Jurkat, Clone E6-1 (cell line): ENCODE measurements around the gene NDUFB7. TPM values are rescaled to one million over a fixed set of nuclear protein-coding genes. Genes with fewer than 3 reads are reported as not detected.
"Not testable (repeated sequence)": the region's sequence is repeated elsewhere in the genome, so short reads cannot be mapped to it uniquely, and the experiment has no call there.

Experiments
- DNase-seq: peaks from one replicate; pipeline ENCODE4 v3.0.0-alpha.2; 2011; ENCODE audit warnings: low read depth, low spot score
- H3K4me3 ChIP-seq: 2 replicates; pipeline ENCODE4 v1.5.1; 2011; ENCODE audit warnings: mild to moderate bottlenecking, low read length, control low read depth, moderate library complexity
- polyA plus RNA-seq: library from polyadenylated mRNA; unstranded; fragments of >200 nt; gene quantifications from one replicate; pipeline ENCODE4 v1.2.1, GENCODE V29; 2012; ENCODE audit warnings: missing spikeins; ENCODE audit not compliant: insufficient read length, insufficient read depth

The NDUFB7 gene
- polyA plus RNA-seq, result 215 TPM

DNA sequence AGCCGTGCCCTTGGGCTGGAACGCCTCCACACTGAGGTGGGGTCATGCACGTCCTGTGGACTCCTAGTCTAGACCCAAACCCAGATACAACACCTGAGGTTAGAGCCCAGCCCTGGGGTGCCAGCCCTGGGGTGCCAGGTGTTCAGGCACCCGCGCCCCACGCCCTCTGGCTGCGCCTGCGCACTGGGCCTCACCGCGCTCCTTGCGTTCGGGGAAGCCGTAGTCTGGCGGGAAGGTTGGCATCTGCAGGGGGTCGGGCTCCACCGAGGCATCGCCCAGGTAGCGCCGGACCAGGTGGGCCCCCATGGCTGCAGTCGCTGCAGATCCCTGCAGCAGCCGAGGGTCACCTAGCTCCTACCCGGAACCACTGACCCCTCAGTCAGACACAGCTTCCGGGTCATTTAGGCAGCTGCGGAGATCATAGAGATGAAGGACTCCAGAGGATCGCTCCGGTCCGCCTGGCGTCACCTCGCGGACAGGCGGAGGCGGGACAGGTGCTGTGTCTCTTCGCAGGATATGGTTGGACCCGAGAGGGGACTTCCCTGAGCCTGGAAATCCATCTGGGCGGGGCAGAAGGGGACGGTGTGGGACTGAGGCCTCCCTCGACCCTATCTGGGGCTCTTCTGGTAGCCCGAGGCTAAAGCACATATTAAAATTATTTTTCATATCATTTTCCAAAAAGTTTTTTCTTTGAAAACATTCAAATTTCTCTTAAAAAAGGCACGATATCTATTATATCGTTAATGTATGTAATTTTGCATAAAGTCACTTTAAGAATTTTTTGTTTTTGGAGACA is at the start of gene NDUFB7:
NDUFB7 (minus strand) TSS at position 372 of the 796 bp plus-strand sequence; CDS start at position 306, 66 bp downstream.
- peak; percentile 92 for DNase-seq
- peak within 1 kb of the TSS; percentile 96 for H3K4me3 ChIP-seq

DNA sequence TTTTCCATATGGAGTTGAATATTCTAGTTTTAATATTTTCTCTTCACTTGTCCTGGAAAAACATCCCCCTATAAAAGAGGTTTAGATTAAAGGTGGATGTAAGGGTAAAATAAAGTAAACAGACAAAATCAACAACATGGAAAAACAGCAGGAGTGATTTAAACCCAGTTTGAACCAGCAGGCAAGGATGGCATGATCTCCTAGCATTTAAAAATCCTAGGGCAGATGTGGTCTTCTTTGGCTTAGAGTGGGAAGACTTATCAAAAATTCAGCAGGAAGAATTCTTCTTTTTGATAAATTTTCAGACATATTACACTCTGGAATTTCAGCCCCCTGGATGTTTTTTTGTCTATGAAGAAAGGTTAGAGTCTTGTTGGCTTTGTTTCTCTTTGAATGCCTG is 47.5 kb upstream of the NDUFB7 start:
- no peak for DNase-seq
- H3K4me3 ChIP-seq, result no peak overlapping the region

DNA sequence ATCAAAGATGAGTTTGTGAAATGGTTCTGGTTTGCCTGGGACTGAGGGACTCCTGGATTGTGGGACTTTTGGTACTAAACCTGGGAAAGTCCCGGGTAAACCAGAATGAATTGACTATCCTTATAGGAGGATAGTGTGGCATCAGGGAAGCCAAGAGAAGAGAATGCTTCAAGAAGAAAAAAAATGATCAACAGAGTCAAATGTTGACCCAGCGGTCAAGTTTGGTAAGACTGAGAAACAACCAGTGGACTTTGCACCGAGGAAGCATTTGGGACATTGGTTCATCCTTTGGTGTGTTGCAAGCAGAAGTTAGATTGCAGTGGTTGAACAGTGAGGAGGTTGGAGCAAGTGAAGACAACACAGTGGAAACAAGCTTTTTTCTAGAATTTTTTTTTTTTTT is 44.5 kb upstream of the NDUFB7 start:
- DNase-seq, result no peak

DNA sequence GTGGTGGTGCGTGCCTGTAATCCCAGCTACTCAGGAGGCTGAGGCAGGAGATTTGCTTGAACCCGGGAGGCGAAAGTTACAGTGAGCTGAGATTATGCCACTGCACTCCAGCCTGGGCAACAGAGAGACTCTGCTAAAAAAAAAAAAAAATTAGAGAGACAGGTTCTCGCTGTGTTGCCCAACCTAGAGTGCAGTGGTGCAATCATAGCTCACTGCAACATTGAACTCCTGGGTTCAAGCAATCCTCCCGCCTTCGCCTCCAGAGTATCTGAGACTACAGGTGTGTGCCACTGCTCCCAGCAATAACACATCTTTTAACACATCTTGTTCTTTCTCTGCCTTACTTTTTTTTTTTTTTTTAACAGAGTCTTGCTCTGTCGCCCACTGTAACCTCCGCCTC is 43.8 kb upstream of the NDUFB7 start:
- H3K4me3 ChIP-seq, result no peak overlapping the region
- DNase-seq, result no peak

More for the DNA sequence above, 44.5 kb upstream of the NDUFB7 start:
- no peak overlapping the region for H3K4me3 ChIP-seq

DNA sequence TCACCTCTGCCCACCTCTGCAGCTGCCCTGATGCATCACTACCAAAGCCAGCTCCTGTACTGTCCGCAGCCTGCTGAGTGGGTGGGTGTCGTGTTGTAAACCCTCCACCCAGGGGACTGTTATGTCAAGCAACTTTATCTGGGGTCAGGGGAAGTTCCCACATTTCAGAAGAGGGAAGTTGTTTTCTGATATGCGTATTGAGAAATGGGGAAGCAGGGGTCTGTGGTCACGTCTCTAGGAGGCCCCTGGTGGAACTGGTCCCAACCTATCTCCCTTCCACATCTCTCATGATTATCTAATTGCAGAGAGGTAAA is 42.2 kb upstream of the NDUFB7 start:
- no peak overlapping the region for H3K4me3 ChIP-seq
- DNase-seq, result no peak

DNA sequence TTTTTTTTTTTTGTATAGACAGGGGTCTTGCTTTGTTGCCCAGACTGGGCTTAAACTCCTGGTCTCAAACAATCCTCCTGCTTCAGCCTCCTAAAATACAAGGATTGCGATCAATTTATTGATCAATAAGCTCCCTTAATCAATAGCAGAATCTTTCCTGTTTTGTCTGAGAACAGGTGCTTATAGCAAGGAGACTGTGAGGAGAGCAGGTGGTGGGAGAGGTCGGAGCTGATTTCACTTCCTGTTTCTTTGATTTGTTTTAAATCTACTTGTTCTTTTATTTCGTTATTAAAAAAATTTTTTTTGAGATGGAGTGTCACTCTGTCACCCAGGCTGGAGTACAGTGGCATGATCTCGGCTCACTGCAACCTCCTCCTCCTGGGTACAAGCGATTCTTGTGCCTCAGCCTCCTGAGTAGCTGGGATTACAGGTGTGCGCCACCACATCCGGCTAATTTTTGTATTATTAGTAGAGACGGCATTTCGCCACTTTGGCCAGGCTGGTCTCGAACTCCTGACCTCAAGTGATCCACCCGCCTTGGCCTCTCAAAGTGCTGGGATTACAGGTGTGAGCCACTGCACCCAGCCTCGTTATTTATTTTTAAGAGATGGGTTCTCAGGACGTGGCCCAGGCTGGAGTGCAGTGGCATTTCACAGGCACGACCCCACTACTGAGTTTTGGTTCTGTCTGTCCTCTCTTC is 41.7 kb upstream of the NDUFB7 start:
- not testable (repeated sequence) for H3K4me3 ChIP-seq

DNA sequence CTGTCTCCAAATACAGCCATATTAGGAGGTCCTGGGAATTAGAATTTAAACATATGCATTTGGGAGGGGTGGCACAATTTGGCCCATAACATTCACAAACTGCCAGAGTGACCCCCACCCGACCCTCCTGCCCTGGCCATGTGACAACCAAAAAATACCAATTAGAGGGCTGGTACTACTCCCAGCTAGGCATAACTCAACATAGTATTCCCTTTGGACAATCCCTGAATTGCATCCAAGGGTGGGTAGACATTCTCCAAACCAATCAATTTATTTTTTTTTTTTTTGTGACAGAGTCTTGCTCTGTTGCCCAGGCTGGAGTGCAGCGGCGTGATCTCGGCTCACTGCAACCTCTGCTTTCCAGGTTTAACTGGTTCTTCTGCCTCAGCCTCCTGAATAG is 40.8 kb upstream of the NDUFB7 start:
- H3K4me3 ChIP-seq, result no peak overlapping the region
- DNase-seq, result no peak

More for the DNA sequence above, 41.7 kb upstream of the NDUFB7 start:
- DNase-seq, result not testable (repeated sequence)

DNA sequence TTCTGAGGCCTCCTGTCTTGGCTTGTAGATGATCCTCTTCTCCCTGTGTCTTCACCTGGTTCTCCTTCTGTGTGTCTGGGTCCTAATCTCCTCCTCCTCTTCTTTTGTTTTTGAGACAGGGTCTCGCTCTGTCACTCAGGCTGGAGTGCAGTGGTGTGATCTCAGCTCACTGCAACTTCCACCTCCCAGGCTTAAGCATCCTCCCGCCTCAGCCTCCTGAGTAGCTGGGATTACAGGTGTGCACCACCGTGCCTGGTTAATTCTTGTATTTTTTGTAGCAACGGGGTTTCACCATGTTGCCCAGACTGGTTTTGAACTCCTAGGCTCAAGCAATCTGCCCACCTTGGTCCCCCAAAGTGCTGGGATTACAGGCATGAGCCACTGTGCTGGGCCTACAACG is 40.4 kb upstream of the NDUFB7 start:
- H3K4me3 ChIP-seq, DNase-seq: not testable (repeated sequence)

DNA sequence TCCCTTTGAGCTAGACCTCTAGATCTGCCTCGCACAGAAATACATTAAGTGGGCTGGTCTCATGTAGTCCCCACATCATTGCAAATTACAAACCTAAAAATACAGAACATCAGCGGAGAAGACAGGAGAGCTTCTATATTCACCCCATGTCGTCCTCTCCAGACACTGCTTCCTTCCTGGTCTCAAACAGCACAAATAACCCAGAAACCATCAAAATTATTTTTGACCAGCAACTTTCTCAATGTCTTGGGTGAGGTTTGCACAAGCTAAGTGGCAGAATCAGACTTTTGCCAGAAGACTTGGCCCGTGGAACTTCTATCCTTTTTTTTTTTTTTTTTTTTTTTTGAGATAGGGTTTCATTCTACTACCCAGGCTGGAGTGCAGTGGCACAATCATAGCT is 39.2 kb upstream of the NDUFB7 start:
- no peak for DNase-seq
- H3K4me3 ChIP-seq, result no peak overlapping the region

DNA sequence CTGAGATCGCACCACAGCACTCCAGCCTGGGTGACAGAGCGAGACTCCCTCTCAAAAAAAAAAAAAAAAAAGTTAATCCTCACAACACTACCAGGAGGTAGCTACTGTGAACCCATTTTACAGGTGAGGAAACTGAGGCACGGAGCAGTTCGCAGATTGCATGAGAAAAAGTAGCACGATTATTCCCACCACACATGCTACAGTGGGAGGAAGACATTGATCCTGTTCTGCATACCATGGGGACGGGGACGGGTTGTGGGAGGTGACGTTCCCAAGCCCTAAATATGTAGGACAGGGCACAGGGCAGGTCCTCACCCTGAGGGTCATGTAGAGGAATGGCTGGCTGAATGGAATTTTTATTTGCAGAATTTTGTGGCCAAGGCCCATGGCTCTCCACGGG is 34.8 kb upstream of the NDUFB7 start:
- DNase-seq, result no peak
- no peak overlapping the region for H3K4me3 ChIP-seq

DNA sequence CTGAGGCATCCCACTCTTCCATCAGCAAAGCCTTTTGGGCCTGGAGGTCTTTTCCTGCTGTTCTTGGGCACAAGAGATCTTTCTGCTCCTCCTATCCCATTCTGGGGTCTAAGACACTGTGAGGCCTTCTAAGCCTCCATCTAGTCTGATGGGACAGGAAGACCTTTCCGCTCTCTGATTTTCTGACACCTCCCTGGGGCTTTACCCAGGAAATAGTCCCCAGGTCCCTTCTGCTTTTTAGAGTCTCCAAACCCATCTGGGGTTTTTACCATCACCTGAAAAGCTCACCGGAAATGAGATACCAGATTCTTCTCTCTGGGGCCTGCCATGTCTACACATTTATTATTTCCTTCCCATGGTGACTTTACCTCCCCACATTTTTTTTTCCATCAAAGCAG is 32.1 kb upstream of the NDUFB7 start:
- no peak overlapping the region for H3K4me3 ChIP-seq
- DNase-seq, result peak; percentile 62

DNA sequence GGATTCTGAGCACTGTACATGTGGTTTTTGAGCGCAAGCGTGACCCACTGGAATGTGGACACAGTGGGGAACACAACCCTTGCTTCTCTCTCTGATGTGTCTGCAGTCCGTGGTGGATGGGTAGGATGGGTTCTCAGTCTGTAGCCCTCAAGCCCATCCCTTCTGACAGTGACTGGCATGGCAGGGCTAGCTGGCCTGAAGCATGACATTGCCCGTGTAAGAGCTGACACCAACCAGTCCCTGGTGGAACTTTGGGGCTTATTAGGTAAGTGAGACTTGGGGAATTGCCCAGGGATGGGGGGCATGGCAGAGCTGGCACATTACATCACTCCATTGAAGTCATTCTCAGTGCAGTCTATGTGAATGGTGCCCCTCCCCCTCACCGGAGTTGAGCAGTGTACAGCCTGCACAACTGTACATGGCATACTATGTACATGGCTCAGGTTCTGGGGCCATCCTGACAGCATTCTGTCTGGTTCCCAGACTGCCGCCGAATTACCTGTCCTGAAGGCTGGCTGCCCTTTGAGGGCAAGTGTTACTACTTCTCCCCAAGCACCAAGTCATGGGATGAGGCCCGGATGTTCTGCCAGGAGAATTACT is 27.8 kb upstream of the NDUFB7 start:
- H3K4me3 ChIP-seq, result no peak overlapping the region
- no peak for DNase-seq

DNA sequence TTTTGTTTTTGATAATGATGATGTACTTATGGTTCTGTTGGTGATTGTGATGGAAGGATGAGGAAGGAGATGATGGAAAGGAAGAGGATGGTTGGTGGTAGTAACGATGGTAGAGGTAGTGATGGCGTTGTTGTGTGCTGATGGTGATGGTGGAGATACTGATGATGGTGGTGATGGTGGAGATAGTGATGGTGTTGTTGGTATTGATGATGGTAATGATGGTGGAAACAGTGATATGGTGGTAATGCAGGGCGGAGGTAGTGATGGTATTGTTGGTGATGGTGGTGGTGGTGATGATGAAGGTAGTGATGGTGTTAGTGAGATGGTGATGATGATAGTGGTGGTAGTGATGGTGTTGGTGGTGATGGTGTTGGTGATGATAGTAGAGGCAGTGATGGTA is 23.7 kb upstream of the NDUFB7 start:
- no peak for DNase-seq
- H3K4me3 ChIP-seq, result no peak overlapping the region

DNA sequence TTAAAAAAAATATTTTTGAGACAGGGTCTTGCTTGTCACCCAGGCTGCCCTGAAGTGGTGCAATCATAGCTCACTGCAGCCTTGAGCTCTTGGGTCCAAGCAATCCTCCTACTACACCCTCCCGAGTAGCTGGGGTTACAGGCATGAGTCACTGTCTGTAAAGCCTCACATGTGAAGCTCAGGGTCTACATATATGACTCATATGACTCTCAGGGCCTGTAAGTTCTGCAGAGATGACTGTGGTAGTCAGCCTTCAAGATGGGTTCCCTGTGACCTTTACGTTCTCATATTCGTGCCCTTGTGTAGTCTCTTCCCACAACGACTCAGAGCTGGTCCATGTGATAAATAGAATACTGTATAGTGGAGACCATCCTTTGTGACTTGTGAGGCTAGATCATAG is 17.6 kb upstream of the NDUFB7 start:
- not testable (repeated sequence) for DNase-seq, H3K4me3 ChIP-seq

DNA sequence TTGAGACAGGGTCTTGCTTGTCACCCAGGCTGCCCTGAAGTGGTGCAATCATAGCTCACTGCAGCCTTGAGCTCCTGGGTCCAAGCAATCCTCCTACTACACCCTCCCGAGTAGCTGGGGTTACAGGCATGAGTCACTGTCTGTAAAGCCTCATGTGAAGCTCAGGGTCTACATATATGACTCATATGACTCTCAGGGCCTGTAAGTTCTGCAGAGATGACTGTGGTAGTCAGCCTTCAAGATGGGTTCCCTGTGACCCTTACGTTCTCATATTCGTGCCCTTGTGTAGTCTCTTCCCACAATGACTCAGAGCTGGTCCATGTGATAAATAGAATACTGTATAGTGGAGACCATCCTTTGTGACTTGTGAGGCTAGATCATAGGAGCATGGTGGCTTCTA is 13.3 kb upstream of the NDUFB7 start:
- not testable (repeated sequence) for DNase-seq, H3K4me3 ChIP-seq

DNA sequence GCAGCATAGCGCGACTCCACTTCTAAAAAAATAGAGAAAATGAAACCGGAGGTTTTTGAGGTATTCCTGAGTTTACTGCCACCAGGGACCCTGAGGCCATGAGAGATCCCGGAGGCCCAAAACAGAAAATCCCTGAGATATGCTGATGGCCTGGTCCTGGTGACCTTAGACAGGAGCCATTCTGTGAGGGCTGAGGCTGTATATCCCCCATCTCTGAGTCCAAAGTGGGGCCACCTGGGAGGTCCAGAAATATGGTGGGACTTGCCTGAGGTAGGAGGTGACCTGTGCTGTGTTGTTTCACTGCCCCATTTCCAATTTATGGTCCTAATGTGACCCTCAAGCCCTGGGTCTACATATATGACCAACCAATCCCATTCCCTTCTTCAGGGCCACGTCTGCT is 12.5 kb upstream of the NDUFB7 start:
- H3K4me3 ChIP-seq, DNase-seq: not testable (repeated sequence)

DNA sequence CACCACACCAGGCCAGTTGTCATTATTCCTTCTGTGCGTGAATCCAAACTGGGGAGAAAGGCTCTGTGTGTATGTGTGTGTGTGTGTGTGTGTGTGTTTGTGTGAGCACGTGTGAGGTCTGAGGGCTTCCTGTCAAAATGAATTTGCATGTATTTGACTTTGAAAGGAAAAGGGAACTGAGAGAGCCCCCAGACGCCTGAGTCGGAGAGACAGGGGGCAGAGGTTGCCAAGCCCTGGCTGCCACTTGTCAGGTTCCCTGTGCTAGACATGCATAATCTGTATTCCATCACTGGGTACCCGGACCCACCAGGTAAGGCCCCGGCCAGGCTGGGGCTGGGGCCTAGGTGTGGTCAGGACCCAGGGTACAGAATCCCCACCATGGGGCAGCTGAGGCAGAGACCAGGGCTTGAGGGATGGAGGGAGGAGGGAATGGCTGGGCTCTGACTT is 11.1 kb upstream of the NDUFB7 start, which contains the start of gene CLEC17A:
CLEC17A (plus strand) TSS at position 191 of the 447 bp plus-strand sequence; CDS start at position 268, 77 bp downstream.
- no peak within 1 kb of the TSS for H3K4me3 ChIP-seq
- no peak for DNase-seq

DNA sequence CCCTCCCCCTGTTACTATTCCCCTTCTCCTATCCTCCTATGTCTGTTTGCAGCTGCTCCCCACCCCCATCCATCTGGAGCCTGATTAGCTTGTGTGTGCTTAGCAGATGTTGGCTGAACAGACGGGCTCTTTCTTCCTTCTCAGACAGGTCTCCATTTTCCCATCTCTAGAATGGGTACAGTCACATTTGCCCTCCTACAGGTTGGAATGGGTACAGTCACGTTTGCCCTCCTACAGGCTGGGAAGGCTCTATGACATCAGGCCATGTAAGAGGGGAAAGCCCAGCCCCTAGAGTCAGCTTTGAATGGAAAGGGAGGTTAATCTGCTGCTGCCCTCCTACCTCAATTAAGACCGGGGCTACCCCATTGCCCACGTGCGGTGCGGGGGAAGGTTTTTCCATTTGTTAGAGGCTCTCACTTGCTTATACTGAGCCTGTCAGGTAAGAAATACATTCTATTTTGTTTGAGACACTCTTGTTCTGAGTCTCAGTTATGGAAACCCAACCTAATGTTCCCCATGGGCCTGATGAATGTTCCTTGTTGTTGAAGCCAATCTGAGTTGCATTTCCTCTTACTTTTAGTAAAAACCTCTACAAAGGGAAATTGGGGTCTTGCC is 8.9 kb upstream of the NDUFB7 start:
- no peak overlapping the region for H3K4me3 ChIP-seq
- peak; percentile 34 for DNase-seq

DNA sequence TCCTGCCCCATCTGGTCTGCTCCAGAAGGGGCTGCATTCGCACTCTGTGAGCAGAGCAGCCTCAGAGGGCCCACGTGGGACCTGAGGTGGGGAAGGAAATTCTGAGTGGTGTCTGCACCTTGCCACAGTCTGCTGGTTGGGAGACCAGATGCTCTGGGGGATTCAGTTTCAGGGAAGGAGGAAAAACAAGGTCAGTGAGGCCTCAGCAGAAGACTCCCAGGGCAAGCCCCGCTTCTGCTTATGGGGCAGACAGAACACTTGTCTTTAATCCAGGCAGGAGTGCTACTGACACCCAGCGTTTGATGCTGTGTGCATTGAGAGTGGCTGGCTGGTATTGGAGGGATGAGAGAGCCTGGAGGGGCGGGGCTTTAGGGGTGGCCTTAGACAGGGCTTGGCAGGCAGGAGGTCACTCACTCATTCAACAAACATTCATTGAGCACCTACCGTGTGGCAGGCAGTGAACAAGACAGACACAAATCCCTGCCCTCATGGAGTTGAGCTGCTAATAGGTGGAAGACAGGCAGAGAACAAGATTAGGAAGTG is 6.1 kb upstream of the NDUFB7 start:
- DNase-seq, result no peak
- no peak overlapping the region for H3K4me3 ChIP-seq
